ENCODE data around the gene SRRM1. TPM values are rescaled to one million over a fixed set of nuclear protein-coding genes. Genes with fewer than 3 reads are reported as not detected.

The SRRM1 gene
- total and polyA plus RNA-seq, 10 of the 15 experiments (the other 5 are each of a cell fraction or from before 2014, with no cell fraction given), result 36.8 to 285 (median 126) TPM

DNA sequence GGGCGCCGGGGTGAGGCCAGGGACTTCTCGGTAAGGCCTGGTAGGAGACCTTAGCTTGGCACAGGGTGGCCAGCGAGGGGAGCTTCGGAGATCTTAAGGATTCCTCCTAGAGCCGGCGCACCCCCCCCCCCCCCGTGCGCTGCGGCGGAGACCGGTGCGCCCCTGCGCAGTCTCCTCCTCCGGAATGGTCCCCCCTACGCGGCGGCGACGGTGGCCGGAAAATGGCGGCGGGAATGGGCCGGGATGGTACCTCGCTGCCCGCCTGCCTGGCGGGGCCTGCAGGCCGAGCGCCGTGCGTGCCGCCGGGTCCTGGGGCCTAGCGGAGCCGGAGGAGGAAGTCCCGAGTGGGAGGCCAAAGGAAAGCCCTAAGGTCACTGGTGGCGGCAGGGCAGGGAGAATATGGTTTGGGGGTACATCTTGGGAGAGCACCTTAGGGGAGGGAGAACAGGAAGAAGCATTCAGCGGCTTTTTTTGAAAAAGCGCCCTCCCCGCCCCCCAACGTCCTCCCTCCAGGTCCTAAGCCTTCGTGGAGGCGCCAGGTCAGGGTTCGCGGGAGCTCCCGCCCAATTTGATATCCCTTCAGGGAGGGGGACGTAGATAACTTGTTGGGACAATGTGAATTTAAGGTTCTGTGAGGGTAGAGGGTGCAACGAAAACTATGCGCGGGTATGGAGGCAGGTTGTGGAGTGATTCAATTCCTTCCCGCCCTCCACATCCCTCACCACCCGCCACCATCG, 429 bp downstream of the SRRM1 start (continued):
- TF ChIP-seq, protein P1, sequence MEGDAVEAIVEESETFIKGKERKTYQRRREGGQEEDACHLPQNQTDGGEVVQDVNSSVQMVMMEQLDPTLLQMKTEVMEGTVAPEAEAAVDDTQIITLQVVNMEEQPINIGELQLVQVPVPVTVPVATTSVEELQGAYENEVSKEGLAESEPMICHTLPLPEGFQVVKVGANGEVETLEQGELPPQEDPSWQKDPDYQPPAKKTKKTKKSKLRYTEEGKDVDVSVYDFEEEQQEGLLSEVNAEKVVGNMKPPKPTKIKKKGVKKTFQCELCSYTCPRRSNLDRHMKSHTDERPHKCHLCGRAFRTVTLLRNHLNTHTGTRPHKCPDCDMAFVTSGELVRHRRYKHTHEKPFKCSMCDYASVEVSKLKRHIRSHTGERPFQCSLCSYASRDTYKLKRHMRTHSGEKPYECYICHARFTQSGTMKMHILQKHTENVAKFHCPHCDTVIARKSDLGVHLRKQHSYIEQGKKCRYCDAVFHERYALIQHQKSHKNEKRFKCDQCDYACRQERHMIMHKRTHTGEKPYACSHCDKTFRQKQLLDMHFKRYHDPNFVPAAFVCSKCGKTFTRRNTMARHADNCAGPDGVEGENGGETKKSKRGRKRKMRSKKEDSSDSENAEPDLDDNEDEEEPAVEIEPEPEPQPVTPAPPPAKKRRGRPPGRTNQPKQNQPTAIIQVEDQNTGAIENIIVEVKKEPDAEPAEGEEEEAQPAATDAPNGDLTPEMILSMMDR (IDR thresholded peaks at IDR 0.05 in 2 of 3, conservative IDR thresholded peaks at IDR 0.05 in 1 of 3; ENCODE audit: control insufficient read depth in 2 of 3, extremely low read depth in 1 of 3, insufficient read depth in 1 of 3, low read depth in 3 of 3, low read length in 3 of 3), result no peak
- TF ChIP-seq FOS (IDR thresholded peaks at IDR 0.05; ENCODE audit: borderline replicate concordance, extremely low read depth, insufficient read length) (no peak), MXI1 (IDR thresholded peaks at IDR 0.05; ENCODE audit: low read depth, low read length) (no peak)
- TF ChIP-seq, protein P2, sequence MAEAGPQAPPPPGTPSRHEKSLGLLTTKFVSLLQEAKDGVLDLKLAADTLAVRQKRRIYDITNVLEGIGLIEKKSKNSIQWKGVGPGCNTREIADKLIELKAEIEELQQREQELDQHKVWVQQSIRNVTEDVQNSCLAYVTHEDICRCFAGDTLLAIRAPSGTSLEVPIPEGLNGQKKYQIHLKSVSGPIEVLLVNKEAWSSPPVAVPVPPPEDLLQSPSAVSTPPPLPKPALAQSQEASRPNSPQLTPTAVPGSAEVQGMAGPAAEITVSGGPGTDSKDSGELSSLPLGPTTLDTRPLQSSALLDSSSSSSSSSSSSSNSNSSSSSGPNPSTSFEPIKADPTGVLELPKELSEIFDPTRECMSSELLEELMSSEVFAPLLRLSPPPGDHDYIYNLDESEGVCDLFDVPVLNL (IDR thresholded peaks at IDR 0.05; ENCODE audit: low read depth, low read length), result no peak
- TF ChIP-seq, protein P3, sequence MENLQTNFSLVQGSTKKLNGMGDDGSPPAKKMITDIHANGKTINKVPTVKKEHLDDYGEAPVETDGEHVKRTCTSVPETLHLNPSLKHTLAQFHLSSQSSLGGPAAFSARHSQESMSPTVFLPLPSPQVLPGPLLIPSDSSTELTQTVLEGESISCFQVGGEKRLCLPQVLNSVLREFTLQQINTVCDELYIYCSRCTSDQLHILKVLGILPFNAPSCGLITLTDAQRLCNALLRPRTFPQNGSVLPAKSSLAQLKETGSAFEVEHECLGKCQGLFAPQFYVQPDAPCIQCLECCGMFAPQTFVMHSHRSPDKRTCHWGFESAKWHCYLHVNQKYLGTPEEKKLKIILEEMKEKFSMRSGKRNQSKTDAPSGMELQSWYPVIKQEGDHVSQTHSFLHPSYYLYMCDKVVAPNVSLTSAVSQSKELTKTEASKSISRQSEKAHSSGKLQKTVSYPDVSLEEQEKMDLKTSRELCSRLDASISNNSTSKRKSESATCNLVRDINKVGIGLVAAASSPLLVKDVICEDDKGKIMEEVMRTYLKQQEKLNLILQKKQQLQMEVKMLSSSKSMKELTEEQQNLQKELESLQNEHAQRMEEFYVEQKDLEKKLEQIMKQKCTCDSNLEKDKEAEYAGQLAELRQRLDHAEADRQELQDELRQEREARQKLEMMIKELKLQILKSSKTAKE (IDR thresholded peaks at IDR 0.05; ENCODE audit: low read depth, poor library complexity, severe bottlenecking), result no peak
